ENCODE data around the gene MTR.

GRCh38 chr1:236767276-236767675 is 27.8 kb upstream of the MTR start:
- TF ChIP-seq, protein P1, sequence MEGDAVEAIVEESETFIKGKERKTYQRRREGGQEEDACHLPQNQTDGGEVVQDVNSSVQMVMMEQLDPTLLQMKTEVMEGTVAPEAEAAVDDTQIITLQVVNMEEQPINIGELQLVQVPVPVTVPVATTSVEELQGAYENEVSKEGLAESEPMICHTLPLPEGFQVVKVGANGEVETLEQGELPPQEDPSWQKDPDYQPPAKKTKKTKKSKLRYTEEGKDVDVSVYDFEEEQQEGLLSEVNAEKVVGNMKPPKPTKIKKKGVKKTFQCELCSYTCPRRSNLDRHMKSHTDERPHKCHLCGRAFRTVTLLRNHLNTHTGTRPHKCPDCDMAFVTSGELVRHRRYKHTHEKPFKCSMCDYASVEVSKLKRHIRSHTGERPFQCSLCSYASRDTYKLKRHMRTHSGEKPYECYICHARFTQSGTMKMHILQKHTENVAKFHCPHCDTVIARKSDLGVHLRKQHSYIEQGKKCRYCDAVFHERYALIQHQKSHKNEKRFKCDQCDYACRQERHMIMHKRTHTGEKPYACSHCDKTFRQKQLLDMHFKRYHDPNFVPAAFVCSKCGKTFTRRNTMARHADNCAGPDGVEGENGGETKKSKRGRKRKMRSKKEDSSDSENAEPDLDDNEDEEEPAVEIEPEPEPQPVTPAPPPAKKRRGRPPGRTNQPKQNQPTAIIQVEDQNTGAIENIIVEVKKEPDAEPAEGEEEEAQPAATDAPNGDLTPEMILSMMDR (IDR thresholded peaks at IDR 0.05): no peak
- no peak for TF ChIP-seq EZH2 (IDR thresholded peaks at IDR 0.05; ENCODE audit: borderline replicate concordance, insufficient read depth, low read depth, low read length, poor library complexity, severe bottlenecking)
